GM12891 (cell line): ENCODE measurements around the gene POLR3B.

Experiments
- POLR2A ChIP-seq: IDR thresholded peaks from 2 replicates; pipeline ENCODE4 v1.6.1; 2011; ENCODE audit warnings: low read depth, low read length, control low read depth
- TAF1 ChIP-seq: IDR thresholded peaks from 2 replicates; pipeline ENCODE4 v1.6.1; 2011; ENCODE audit warnings: low read depth, low read length, control low read depth

DNA sequence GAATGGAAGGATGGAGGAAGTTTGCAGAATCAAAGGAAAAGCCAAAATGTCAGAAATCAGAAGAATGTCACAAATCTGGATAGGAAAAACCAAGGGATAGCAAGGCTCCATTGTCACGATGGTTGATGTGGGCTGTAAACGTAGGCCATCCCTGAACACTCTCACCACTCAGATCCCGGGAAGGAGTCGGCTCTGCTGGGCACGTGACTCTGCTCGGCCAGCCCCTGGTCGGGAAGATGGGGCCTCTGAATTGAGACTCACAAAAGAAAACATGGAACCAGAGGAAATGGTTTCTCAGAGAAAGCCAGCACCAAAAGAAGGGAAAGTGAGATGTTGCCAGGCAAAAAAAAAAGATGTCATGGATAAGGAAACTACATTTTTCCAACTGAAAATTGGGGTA is 28.8 kb upstream of the POLR3B start:
- TF ChIP-seq TAF1 (no peak), POLR2A (no peak)
